NB4 (cell line): ENCODE data around the gene SEC11A.

ENCODE experiments used
- POLR2A ChIP-seq: IDR thresholded peaks from 2 replicates; pipeline ENCODE4 v1.6.1; 2011; ENCODE audit warnings: mild to moderate bottlenecking; ENCODE audit not compliant: insufficient read length; ENCODE audit errors: extremely low read depth
- TF ChIP-seq, protein P1 (sequence below): IDR thresholded peaks from one replicate; pipeline ENCODE4 v1.5.1; 2012; ENCODE audit warnings: low read depth, low read length

DNA sequence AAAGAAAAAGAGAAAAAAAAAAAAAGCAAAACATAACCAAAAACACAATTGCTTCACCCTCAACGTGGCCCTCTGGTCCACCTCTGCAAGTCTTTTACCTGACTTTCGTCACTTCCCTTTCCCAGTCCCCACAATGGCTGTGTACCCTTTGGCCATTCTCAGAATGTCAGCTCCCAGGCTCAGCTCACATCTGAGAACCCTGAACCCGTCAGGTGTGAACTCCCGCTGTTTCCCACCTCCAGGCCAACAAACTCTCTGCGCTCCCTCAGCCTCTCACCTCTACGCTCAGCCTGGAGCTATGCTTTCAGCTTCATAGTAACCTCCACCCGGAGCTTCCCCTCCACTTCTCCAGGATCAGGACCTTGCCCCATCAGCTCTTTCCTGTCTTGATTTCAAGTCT, 91.6 kb downstream of the SEC11A start:
- TF ChIP-seq, protein P1, sequence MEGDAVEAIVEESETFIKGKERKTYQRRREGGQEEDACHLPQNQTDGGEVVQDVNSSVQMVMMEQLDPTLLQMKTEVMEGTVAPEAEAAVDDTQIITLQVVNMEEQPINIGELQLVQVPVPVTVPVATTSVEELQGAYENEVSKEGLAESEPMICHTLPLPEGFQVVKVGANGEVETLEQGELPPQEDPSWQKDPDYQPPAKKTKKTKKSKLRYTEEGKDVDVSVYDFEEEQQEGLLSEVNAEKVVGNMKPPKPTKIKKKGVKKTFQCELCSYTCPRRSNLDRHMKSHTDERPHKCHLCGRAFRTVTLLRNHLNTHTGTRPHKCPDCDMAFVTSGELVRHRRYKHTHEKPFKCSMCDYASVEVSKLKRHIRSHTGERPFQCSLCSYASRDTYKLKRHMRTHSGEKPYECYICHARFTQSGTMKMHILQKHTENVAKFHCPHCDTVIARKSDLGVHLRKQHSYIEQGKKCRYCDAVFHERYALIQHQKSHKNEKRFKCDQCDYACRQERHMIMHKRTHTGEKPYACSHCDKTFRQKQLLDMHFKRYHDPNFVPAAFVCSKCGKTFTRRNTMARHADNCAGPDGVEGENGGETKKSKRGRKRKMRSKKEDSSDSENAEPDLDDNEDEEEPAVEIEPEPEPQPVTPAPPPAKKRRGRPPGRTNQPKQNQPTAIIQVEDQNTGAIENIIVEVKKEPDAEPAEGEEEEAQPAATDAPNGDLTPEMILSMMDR: no peak
- TF ChIP-seq POLR2A: no peak
